SK-N-SH (cell line): ENCODE measurements around the gene LMTK2. TPM values are rescaled to one million over a fixed set of nuclear protein-coding genes. Genes with fewer than 3 reads are reported as not detected.

Experiments used
- CTCF ChIA-PET: fragments of 300-600, 350-600 bp; formaldehyde crosslinking; extraction: SDS; loops from one replicate; lab custom pipeline; 2021; lab: Yijun Ruan, JAX
- POLR2A ChIA-PET: fragments of 350-600 bp; sonication (Branson Sonifier 250); formaldehyde crosslinking; extraction: SDS; loops from one replicate; lab custom pipeline; 2020; ENCODE audit warnings: antibody characterized with exemption, inconsistent platforms; lab: Yijun Ruan, JAX
- DNase-seq: peaks from one replicate; pipeline ENCODE4 v3.0.0; 2012
- H2AFZ ChIP-seq: fragments of 200-600 bp; sonication (generic); 2 replicates; pipeline ENCODE4 v1.8.1; 2016; ENCODE audit warnings: antibody characterized with exemption, mild to moderate bottlenecking, low read depth
- H3F3A ChIP-seq: fragments of 200-600 bp; sonication (generic); replicated peaks from 2 replicates; pipeline ENCODE3; 2016; ENCODE audit warnings: antibody characterized with exemption, mild to moderate bottlenecking; ENCODE audit not compliant: insufficient read depth
- H3K27ac ChIP-seq, 2 experiments: fragments of 200-500 bp in 1 of 2; fragments of 200-600 bp in 1 of 2; sonication (Bioruptor generic) in 1 of 2; sonication (generic), shearing (Covaris generic) in 1 of 2; 2 replicates each; pipeline versions ENCODE4 v1.5.1 to v1.6.1; 2014 to 2016; ENCODE audit warnings: low read depth in 2 of 2, inconsistent platforms in 1 of 2, low read length in 1 of 2, mild to moderate bottlenecking in 1 of 2, mixed read lengths in 1 of 2
- H3K27me3 ChIP-seq: fragments of 200-600 bp; sonication (generic), shearing (Covaris generic); 2 replicates; pipeline ENCODE4 v1.6.1; 2016; ENCODE audit warnings: mixed run types; ENCODE audit not compliant: insufficient read depth
- H3K36me3 ChIP-seq, 2 experiments: fragments of 200-500 bp in 1 of 2; fragments of 200-600 bp in 1 of 2; sonication (Bioruptor generic) in 1 of 2; sonication (generic) in 1 of 2; replicated peaks in 1 of 2; 2 replicates each; pipeline versions ENCODE3 to v1.5.1; 2014 to 2016; ENCODE audit warnings: low read length in 1 of 2, mild to moderate bottlenecking in 1 of 2; ENCODE audit not compliant: insufficient read depth in 2 of 2, control insufficient read depth in 1 of 2
- H3K4me1 ChIP-seq, 2 experiments: fragments of 200-500 bp in 1 of 2; fragments of 200-600 bp in 1 of 2; sonication (Bioruptor generic) in 1 of 2; sonication (generic), shearing (Covaris generic) in 1 of 2; 2 replicates each; pipeline versions ENCODE4 v1.5.1 to v1.6.1; 2014 to 2016; ENCODE audit warnings: low read depth in 1 of 2, low read length in 1 of 2, mixed run types in 1 of 2; ENCODE audit not compliant: insufficient read depth in 2 of 2, control insufficient read depth in 1 of 2
- H3K4me2 ChIP-seq: fragments of 200-600 bp; sonication (generic), shearing (Covaris generic); 2 replicates; pipeline ENCODE4 v1.6.1; 2017; ENCODE audit warnings: mixed run types
- H3K4me3 ChIP-seq, 2 experiments: fragments of 200-500 bp in 1 of 2; fragments of 200-600 bp in 1 of 2; sonication (Bioruptor generic) in 1 of 2; sonication (generic), shearing (Covaris generic) in 1 of 2; 2 replicates each; pipeline versions ENCODE4 v1.5.1 to v1.8.1; 2014 to 2016; ENCODE audit warnings: low read depth in 2 of 2, inconsistent platforms in 1 of 2, low read length in 1 of 2, mild to moderate bottlenecking in 1 of 2, mixed read lengths in 1 of 2, moderate library complexity in 1 of 2
- H3K79me2 ChIP-seq: fragments of 200-600 bp; sonication (generic); 2 replicates; pipeline ENCODE4 v1.8.1; 2017; ENCODE audit warnings: mild to moderate bottlenecking; ENCODE audit not compliant: insufficient read depth
- H3K9ac ChIP-seq: fragments of 200-600 bp; sonication (generic); 2 replicates; pipeline ENCODE4 v1.6.1; 2017; ENCODE audit warnings: mixed run types
- H3K9me2 ChIP-seq: fragments of 200-600 bp; sonication (generic); 2 replicates; pipeline ENCODE4 v1.6.1; 2017; ENCODE audit warnings: mixed run types
- H3K9me3 ChIP-seq: fragments of 200-600 bp; sonication (generic); 2 replicates; pipeline ENCODE4 v1.6.1; 2017; ENCODE audit warnings: mixed run types, mild to moderate bottlenecking, moderate library complexity
- H4K20me1 ChIP-seq: fragments of 200-600 bp; sonication (generic); 2 replicates; pipeline ENCODE4 v1.6.1; 2017; ENCODE audit warnings: mild to moderate bottlenecking, mixed run types; ENCODE audit not compliant: insufficient read depth
- CHD2 ChIP-seq: fragments of 150-350 bp; IDR thresholded peaks from 2 replicates; pipeline ENCODE4 v1.6.1; 2018; ENCODE audit warnings: low read length; ENCODE audit not compliant: partially characterized antibody
- ELF1 ChIP-seq: IDR thresholded peaks from 2 replicates; pipeline ENCODE4 v1.4.0; 2012
- EP300 ChIP-seq, 2 experiments: IDR thresholded peaks; 2 replicates each; pipeline versions ENCODE4 v1.4.0 to v1.6.1; 2012; ENCODE audit warnings: borderline replicate concordance in 1 of 2, low read depth in 1 of 2, low read length in 1 of 2
- EZH2phosphoT487 ChIP-seq: fragments of 200-600 bp; sonication (generic); IDR thresholded peaks from 2 replicates; pipeline ENCODE4 v1.6.1; 2017; ENCODE audit warnings: low read depth, mixed run types, mild to moderate bottlenecking, antibody characterized with exemption, moderate library complexity, borderline replicate concordance
- FOSL2 ChIP-seq: IDR thresholded peaks from 2 replicates; pipeline ENCODE4 v1.4.0; 2012; ENCODE audit warnings: low read depth, mild to moderate bottlenecking, moderate library complexity, borderline replicate concordance
- FOXJ3 ChIP-seq: sonication (generic); formaldehyde crosslinking; IDR thresholded peaks from 2 replicates; pipeline ENCODE4 v1.5.1; 2020; ENCODE audit warnings: mild to moderate bottlenecking, missing genetic modification reagents
- GABPA ChIP-seq: IDR thresholded peaks from 2 replicates; pipeline ENCODE4 v1.4.0; 2012; ENCODE audit warnings: low read depth, mild to moderate bottlenecking
- GATA2 ChIP-seq: sonication (generic); formaldehyde crosslinking; IDR thresholded peaks from 2 replicates; pipeline ENCODE4 v1.5.0; 2020; ENCODE audit warnings: mild to moderate bottlenecking, missing genetic modification reagents
- NFIC ChIP-seq: IDR thresholded peaks from 2 replicates; pipeline ENCODE4 v1.4.0; 2012; ENCODE audit warnings: borderline replicate concordance
- NRF1 ChIP-seq: IDR thresholded peaks from 2 replicates; pipeline ENCODE4 v1.6.1; 2012; ENCODE audit warnings: low read depth, mild to moderate bottlenecking, low read length
- RAD21 ChIP-seq: IDR thresholded peaks from 2 replicates; pipeline ENCODE4 v1.6.1; 2012; ENCODE audit warnings: mild to moderate bottlenecking, low read length
- RFX5 ChIP-seq: IDR thresholded peaks from 2 replicates; pipeline ENCODE4 v1.6.1; 2012; ENCODE audit warnings: mild to moderate bottlenecking, improper control_type of control experiment, low read length
- SIN3A ChIP-seq: IDR thresholded peaks from 2 replicates; pipeline ENCODE4 v1.6.1; 2012; ENCODE audit warnings: low read depth, mild to moderate bottlenecking, low read length, moderate library complexity, borderline replicate concordance
- TCF12 ChIP-seq: IDR thresholded peaks from 2 replicates; pipeline ENCODE4 v1.4.0; 2012
- YY1 ChIP-seq: IDR thresholded peaks from 2 replicates; pipeline ENCODE4 v1.4.0; 2012; ENCODE audit warnings: low read depth, mild to moderate bottlenecking
- WGBS: methylation state at CpG from one replicate; pipeline ENCODE4 v1.1.6; 2017; ENCODE audit warnings: low lambda C conversion rate; 5-methylcytosine and 5-hydroxymethylcytosine counted together
- polyA plus RNA-seq, 3 experiments: library from polyadenylated mRNA; depleted of rRNA; stranded (reverse); fragments of >200 nt; gene quantifications; 2 replicates each; pipeline ENCODE4 v1.2.3, GENCODE V29; 2012
- TF ChIP-seq, protein P1 (sequence below): IDR thresholded peaks from 2 replicates; pipeline ENCODE4; 2012
- TF ChIP-seq, protein P2 (sequence below): IDR thresholded peaks from 2 replicates; pipeline ENCODE4 v1.4.0; 2012; ENCODE audit warnings: low read depth, borderline replicate concordance
- TF ChIP-seq, protein P3 (sequence below): fragments of 150-350 bp; IDR thresholded peaks from 2 replicates; pipeline ENCODE4 v1.6.1; 2017; ENCODE audit warnings: antibody characterized with exemption, low read length, low read depth, borderline replicate concordance

The LMTK2 gene
- polyA plus RNA-seq, 1 of the 3 experiments (the other 2 are of a cell fraction): 9.0 TPM

DNA sequence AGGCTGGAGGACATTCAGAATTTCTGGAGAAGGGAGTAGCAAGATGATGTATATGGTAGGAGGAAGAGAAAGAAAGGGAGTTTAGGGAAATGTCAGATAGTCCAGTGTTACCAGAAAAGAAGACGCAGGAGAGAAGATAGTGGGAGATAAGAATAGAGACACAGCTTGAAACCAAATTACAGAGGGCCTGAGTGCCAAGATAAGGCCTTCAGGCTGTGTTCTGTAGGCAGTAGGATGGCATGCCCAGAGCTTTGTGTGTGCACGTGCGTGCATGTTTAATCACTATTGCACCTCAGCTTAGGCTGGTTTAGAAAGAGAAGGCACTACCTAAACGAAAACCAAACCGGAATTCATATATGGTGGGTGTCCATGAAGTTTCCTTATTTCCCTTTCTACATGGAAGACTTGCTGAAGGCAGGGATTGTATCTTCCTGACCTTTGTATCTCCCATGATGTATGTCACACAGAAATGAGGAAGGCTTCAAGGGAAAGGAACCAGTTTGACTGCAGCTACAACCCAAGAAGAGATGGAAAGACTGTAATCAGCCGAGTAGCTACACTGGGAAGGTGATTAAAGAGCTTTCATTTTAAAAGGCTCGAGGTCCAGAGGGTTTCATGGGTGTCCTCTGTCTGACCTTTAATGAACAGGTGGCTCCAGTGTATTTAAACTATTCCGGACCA, 68.7 kb downstream of the LMTK2 start:
- TF ChIP-seq RFX5 (no peak), CHD2 (no peak), ELF1 (no peak), NRF1 (no peak), GATA2 (CRISPR knock-in tag) (no peak), RAD21 (no peak), GABPA (no peak), SIN3A (no peak), EP300 (IDR thresholded peaks at IDR 0.05; ENCODE audit: borderline replicate concordance in 1 of 2, low read depth in 1 of 2, low read length in 1 of 2) (no peak), FOXJ3 (CRISPR knock-in tag) (no peak), FOSL2 (no peak), NFIC (no peak), YY1 (no peak), EZH2phosphoT487 (no peak), TCF12 (no peak)
- TF ChIP-seq, protein P1, sequence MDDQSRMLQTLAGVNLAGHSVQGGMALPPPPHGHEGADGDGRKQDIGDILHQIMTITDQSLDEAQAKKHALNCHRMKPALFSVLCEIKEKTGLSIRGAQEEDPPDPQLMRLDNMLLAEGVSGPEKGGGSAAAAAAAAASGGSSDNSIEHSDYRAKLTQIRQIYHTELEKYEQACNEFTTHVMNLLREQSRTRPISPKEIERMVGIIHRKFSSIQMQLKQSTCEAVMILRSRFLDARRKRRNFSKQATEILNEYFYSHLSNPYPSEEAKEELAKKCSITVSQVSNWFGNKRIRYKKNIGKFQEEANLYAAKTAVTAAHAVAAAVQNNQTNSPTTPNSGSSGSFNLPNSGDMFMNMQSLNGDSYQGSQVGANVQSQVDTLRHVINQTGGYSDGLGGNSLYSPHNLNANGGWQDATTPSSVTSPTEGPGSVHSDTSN: no peak
- TF ChIP-seq, protein P2, sequence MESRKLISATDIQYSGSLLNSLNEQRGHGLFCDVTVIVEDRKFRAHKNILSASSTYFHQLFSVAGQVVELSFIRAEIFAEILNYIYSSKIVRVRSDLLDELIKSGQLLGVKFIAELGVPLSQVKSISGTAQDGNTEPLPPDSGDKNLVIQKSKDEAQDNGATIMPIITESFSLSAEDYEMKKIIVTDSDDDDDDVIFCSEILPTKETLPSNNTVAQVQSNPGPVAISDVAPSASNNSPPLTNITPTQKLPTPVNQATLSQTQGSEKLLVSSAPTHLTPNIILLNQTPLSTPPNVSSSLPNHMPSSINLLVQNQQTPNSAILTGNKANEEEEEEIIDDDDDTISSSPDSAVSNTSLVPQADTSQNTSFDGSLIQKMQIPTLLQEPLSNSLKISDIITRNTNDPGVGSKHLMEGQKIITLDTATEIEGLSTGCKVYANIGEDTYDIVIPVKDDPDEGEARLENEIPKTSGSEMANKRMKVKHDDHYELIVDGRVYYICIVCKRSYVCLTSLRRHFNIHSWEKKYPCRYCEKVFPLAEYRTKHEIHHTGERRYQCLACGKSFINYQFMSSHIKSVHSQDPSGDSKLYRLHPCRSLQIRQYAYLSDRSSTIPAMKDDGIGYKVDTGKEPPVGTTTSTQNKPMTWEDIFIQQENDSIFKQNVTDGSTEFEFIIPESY: no peak
- TF ChIP-seq, protein P3, sequence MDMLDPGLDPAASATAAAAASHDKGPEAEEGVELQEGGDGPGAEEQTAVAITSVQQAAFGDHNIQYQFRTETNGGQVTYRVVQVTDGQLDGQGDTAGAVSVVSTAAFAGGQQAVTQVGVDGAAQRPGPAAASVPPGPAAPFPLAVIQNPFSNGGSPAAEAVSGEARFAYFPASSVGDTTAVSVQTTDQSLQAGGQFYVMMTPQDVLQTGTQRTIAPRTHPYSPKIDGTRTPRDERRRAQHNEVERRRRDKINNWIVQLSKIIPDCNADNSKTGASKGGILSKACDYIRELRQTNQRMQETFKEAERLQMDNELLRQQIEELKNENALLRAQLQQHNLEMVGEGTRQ: no peak
- ChIA-PET CTCF (interaction anchor here (1.1 to 19.6 kb wide), 7 partner anchors 10 to 155 kb away, joined by 3 to 744 read pairs (median 4); no protein-coding TSS in a partner anchor), POLR2A (no interaction called here)
- Histone ChIP-seq H3K9ac (no peak overlapping the region), H3F3A (no peaks in the 10 kb centered on the region), H3K79me2 (no peaks in the 10 kb centered on the region), H3K27ac (peak overlapping the region in 1 of 2 experiments; percentile 16; a peak in 1 of 4 replicates), H3K9me2 (no peaks in the 10 kb centered on the region), H2AFZ (no peak overlapping the region), H3K36me3 (peaks cover 10 to 56% of the 10 kb centered on the region in 2 experiments), H3K4me1 (peaks cover 0 to 10% of the 10 kb centered on the region in 2 experiments; a peak in 1 of 4 replicates), H3K27me3 (no peaks in the 10 kb centered on the region), H3K9me3 (no peaks in the 10 kb centered on the region), H3K4me3 (no peak overlapping the region), H3K4me2 (no peak overlapping the region), H4K20me1 (no peaks in the 10 kb centered on the region)
- 90% methylated on average over 8 of the region's 8 CpGs for WGBS
- no peak for DNase-seq
